ENCODE data around the gene ADAMTS5.

The ADAMTS5 gene

GRCh38 chr21:26888256-26888655, 78.6 kb downstream of the ADAMTS5 start:
- DNase-seq (ENCODE audit: low read depth, low spot score): no peak

- DNase-seq (ENCODE audit: low read depth, low spot score): no peak
Measured at GRCh38 chr21:26887251-26887650, 79.6 kb downstream of the ADAMTS5 start.

GRCh38 chr21:26884436-26884835, 82.5 kb downstream of the ADAMTS5 start:
- DNase-seq (ENCODE audit: low read depth, low spot score): no peak

GRCh38 chr21:26883768-26884167, 83.1 kb downstream of the ADAMTS5 start:
- DNase-seq (ENCODE audit: low read depth, low spot score): no peak

GRCh38 chr21:26881504-26882228, 85.2 kb downstream of the ADAMTS5 start:
- no peak for DNase-seq (ENCODE audit: low read depth, low spot score)

- no peak for DNase-seq (ENCODE audit: low read depth, low spot score)
Measured at GRCh38 chr21:26877018-26877417, 89.9 kb downstream of the ADAMTS5 start.

- no peak for DNase-seq (ENCODE audit: low read depth, low spot score)
Measured at GRCh38 chr21:26874347-26874746, 92.5 kb downstream of the ADAMTS5 start.
